Esophagus muscularis mucosa (tissue), 3 donors: ENCODE data around the gene CLCN7.

ENCODE experiments used
- CTCF ChIP-seq, 3 experiments: fragments of 200-600 bp in 2 of 3; fragments of 450-650 bp in 1 of 3; sonication (generic) in 2 of 3; IDR thresholded peaks; one replicate each; pipeline ENCODE4 v1.5.1; 2017 to 2019; ENCODE audit warnings: antibody characterized with exemption in 3 of 3, mild to moderate bottlenecking in 2 of 3, moderate library complexity in 1 of 3
- POLR2A ChIP-seq: fragments of 450-650 bp; IDR thresholded peaks from one replicate; pipeline ENCODE4 v1.6.1; 2017; ENCODE audit warnings: antibody characterized with exemption, moderate library complexity, mild to moderate bottlenecking, low read depth

DNA sequence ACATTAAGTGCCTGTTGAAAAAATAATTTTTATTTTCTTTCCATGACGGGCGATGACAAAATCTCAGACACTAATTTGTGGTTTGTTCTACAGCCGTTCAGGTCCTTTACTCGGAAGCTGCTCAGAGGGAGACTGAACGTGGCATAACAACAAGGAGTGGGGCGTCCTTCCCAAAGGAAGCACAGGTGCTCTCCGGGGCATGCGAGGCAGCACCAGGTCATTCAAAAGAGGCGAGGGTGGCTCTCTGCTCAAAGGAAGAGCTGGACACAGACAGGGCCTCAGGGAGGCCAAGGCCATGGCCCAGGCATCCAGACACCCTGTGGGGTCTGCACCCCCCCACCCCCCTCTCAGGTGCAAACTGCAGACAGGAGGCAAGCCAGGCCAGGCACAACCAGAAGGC lies 76.5 kb downstream of the CLCN7 start:
- TF ChIP-seq CTCF (IDR thresholded peaks at IDR 0.05) (no peak), POLR2A (no peak)
